CD4-positive, alpha-beta T cell (primary cell): ENCODE measurements around the gene KRTAP13-4. TPM values are rescaled to one million over a fixed set of nuclear protein-coding genes. Genes with fewer than 3 reads are reported as not detected.

Experiments
- ATAC-seq: fragments of 200-7000 bp; cut with Tn5 transposase; one replicate; pipeline ENCODE4 v1.10.0; 2022; ENCODE audit warnings: mild to moderate bottlenecking; ENCODE audit not compliant: poor library complexity
- CTCF ChIA-PET: fragments of 350-600 bp; sonication (Branson Sonifier 250); formaldehyde crosslinking; loops from one replicate; lab custom pipeline; 2021; ENCODE audit warnings: antibody characterized with exemption, inconsistent platforms; lab: Charles Lee
- POLR2A ChIA-PET: fragments of 350-600 bp; sonication (Branson Sonifier 250); formaldehyde crosslinking; loops from one replicate; lab custom pipeline; 2021; ENCODE audit warnings: antibody characterized with exemption, inconsistent platforms; lab: Charles Lee
- DNase-seq, 14 experiments: peaks; one replicate each; pipeline ENCODE4 v3.0.0-alpha.2; 2013 to 2020; ENCODE audit warnings: mixed read lengths in 2 of 14
- H3K27ac ChIP-seq, 2 donors: one replicate each; pipeline versions ENCODE4 v1.5.1 to v1.7.0; 2013; ENCODE audit warnings: low read length in 2 of 2, low read depth in 1 of 2, mild to moderate bottlenecking in 1 of 2
- H3K27me3 ChIP-seq, 2 experiments: 1 replicate in 1 of 2; 2 replicates in 1 of 2; pipeline versions ENCODE4 v1.6.1 to v1.7.0; 2013; ENCODE audit warnings: low read length in 2 of 2, control low read depth in 1 of 2, mild to moderate bottlenecking in 1 of 2, moderate library complexity in 1 of 2; ENCODE audit not compliant: insufficient read depth in 2 of 2, control insufficient read depth in 1 of 2
- H3K36me3 ChIP-seq: one replicate; pipeline ENCODE4 v1.6.1; 2013; ENCODE audit warnings: low read length, control low read depth; ENCODE audit not compliant: insufficient read depth
- H3K4me1 ChIP-seq: one replicate; pipeline ENCODE4 v1.6.1; 2013; ENCODE audit warnings: low read length, control low read depth; ENCODE audit not compliant: insufficient read depth
- H3K4me3 ChIP-seq: one replicate; pipeline ENCODE4 v1.5.1; 2013; ENCODE audit warnings: mild to moderate bottlenecking, low read length, moderate library complexity
- H3K9me3 ChIP-seq, 2 experiments: 1 replicate in 1 of 2; 2 replicates in 1 of 2; pipeline versions ENCODE4 v1.6.1 to v1.7.0; 2013; ENCODE audit warnings: low read length in 2 of 2, mild to moderate bottlenecking in 2 of 2, control low read depth in 1 of 2, moderate library complexity in 1 of 2; ENCODE audit not compliant: control insufficient read depth in 1 of 2, insufficient read depth in 1 of 2
- H3K27ac Mint-ChIP-seq: one replicate; pipeline ENCODE4 v1.8.0; 2020; ENCODE audit warnings: mixed read lengths
- H3K27me3 Mint-ChIP-seq: one replicate; pipeline ENCODE4 v1.8.0; 2021; ENCODE audit warnings: mixed read lengths
- H3K36me3 Mint-ChIP-seq: one replicate; pipeline ENCODE4 v1.8.0; 2021; ENCODE audit warnings: low read depth, mixed read lengths
- H3K4me1 Mint-ChIP-seq: one replicate; pipeline ENCODE4 v1.8.0; 2021; ENCODE audit warnings: low read depth, mixed read lengths
- H3K4me3 Mint-ChIP-seq: one replicate; pipeline ENCODE4 v1.8.0; 2020; ENCODE audit warnings: mild to moderate bottlenecking, mixed read lengths
- H3K9me3 Mint-ChIP-seq: one replicate; pipeline ENCODE4 v1.8.0; 2020; ENCODE audit warnings: mixed read lengths
- CTCF ChIP-seq: fragments of 200-600 bp; IDR thresholded peaks from one replicate; pipeline ENCODE4 v1.8.0; 2022; ENCODE audit warnings: antibody characterized with exemption, mild to moderate bottlenecking
- intact Hi-C, 2 experiments: fragments of 100-400 bp; cut with DNase I in 1 of 2; cut with micrococcal nuclease in 1 of 2; formaldehyde crosslinking; loops; one replicate each; pipeline versions ENCODE4 v1.15.1 to v1.9.0; 2023 to 2025; cut with DNase I, micrococcal nuclease
- total RNA-seq, 174 experiments: library from RNA in 2 of 174; stranded (reverse) in 2 of 174; gene quantifications; one replicate each; pipeline ENCODE4 v1.2.3 and lab custom pipeline; 2021 to 2026

KRTAP13-4 gene
- total RNA-seq, 2 experiments from 2014 or later, result not detected

- no peaks in the 10 kb centered on the region for H3K9me3 Mint-ChIP-seq
- DNase-seq, result no peak
- H3K36me3 Mint-ChIP-seq, result no peaks in the 10 kb centered on the region
- Histone ChIP-seq H3K27ac (no peak overlapping the region), H3K4me1 (no peaks in the 10 kb centered on the region), H3K27me3 (no peaks in the 10 kb centered on the region), H3K4me3 (no peak overlapping the region), H3K36me3 (no peaks in the 10 kb centered on the region), H3K9me3 (peaks cover 0 to 4% of the 10 kb centered on the region in 2 experiments)
- no peak overlapping the region for H3K4me3 Mint-ChIP-seq
- no peak for TF ChIP-seq CTCF
- CTCF ChIA-PET, result no interaction called here
- H3K4me1 Mint-ChIP-seq, result no peaks in the 10 kb centered on the region
- H3K27me3 Mint-ChIP-seq, result peaks cover 6% of the 10 kb centered on the region
- no peak for ATAC-seq
- POLR2A ChIA-PET, result no interaction called here
- intact Hi-C loops, result no loop called here
- H3K27ac Mint-ChIP-seq, result no peak overlapping the region
These were observed 7.1 kb downstream of the KRTAP13-4 start for GRCh38 chr21:30437010-30437565.

GRCh38 chr21:30439975-30440374 is 10.0 kb downstream of the KRTAP13-4 start, which contains the start of gene KRTAP15-1:
Gene KRTAP15-1 (plus strand): TSS chr21:30440275. CDS start chr21:30440328, 53 bp downstream.
- intact Hi-C loops, result no loop called here
- CTCF ChIA-PET, result no interaction called here
- no peak within 1 kb of the TSS for H3K27ac Mint-ChIP-seq

GRCh38 chr21:30443226-30443625 is 13.2 kb downstream of the KRTAP13-4 start:
- no peaks in the 10 kb centered on the region for H3K36me3 ChIP-seq
- Mint-ChIP-seq H3K36me3 (no peaks in the 10 kb centered on the region), H3K27ac (no peak overlapping the region), H3K27me3 (no peaks in the 10 kb centered on the region), H3K9me3 (no peaks in the 10 kb centered on the region), H3K4me3 (no peak overlapping the region), H3K4me1 (no peaks in the 10 kb centered on the region)
- no peaks in the 10 kb centered on the region for H3K4me1 ChIP-seq
- DNase-seq, result no peak
- ATAC-seq, result no peak
- no peak overlapping the region for H3K27ac ChIP-seq
- CTCF ChIA-PET, result no interaction called here
- H3K27me3 ChIP-seq, result peaks cover 0 to 6% of the 10 kb centered on the region in 2 experiments
- no peak for TF ChIP-seq CTCF
- POLR2A ChIA-PET, result no interaction called here
- H3K9me3 ChIP-seq, result no peaks in the 10 kb centered on the region
- intact Hi-C loops, result no loop called here
- H3K4me3 ChIP-seq, result no peak overlapping the region

More at GRCh38 chr21:30439975-30440374, 10.0 kb downstream of the KRTAP13-4 start, which contains the start of gene KRTAP15-1:
- Mint-ChIP-seq H3K9me3 (no peaks in the 10 kb centered on the region), H3K36me3 (no peaks in the 10 kb centered on the region), H3K4me1 (no peaks in the 10 kb centered on the region), H3K27me3 (peaks cover 5% of the 10 kb centered on the region), H3K4me3 (no peak within 1 kb of the TSS)
- Histone ChIP-seq H3K4me1 (no peaks in the 10 kb centered on the region), H3K27ac (no peak within 1 kb of the TSS), H3K36me3 (no peaks in the 10 kb centered on the region), H3K27me3 (no peaks in the 10 kb centered on the region), H3K4me3 (no peak within 1 kb of the TSS), H3K9me3 (peaks cover 0 to 4% of the 10 kb centered on the region in 2 experiments)
- DNase-seq (no peak), ATAC-seq (no peak)
- POLR2A ChIA-PET, result no interaction called here
- TF ChIP-seq CTCF, result no peak
